IMR-90 (cell line): ENCODE data around the gene AOPEP. TPM values are rescaled to one million over a fixed set of nuclear protein-coding genes. Genes with fewer than 3 reads are reported as not detected.

ENCODE experiments used
- ELK1 ChIP-seq: fragments of 150-350 bp; IDR thresholded peaks from 2 replicates; pipeline ENCODE4 v1.6.1; 2016; ENCODE audit warnings: low read depth, mild to moderate bottlenecking, low read length, moderate library complexity, borderline replicate concordance
- polyA plus RNA-seq, 3 experiments: library from polyadenylated mRNA; depleted of rRNA; stranded (reverse); fragments of >200 nt; gene quantifications; 2 replicates each; pipeline ENCODE4 v1.2.3, GENCODE V29; 2012; ENCODE audit warnings: low replicate concordance in 1 of 3
- total RNA-seq: library from RNA; depleted of rRNA; stranded (reverse); fragments of >200 nt; gene quantifications from 2 replicates; pipeline ENCODE4 v1.2.3, GENCODE V29; 2012

AOPEP gene
- total and polyA plus RNA-seq, 2 of the 4 experiments (the other 2 are of a cell fraction): 34.9 to 38.7 TPM

DNA sequence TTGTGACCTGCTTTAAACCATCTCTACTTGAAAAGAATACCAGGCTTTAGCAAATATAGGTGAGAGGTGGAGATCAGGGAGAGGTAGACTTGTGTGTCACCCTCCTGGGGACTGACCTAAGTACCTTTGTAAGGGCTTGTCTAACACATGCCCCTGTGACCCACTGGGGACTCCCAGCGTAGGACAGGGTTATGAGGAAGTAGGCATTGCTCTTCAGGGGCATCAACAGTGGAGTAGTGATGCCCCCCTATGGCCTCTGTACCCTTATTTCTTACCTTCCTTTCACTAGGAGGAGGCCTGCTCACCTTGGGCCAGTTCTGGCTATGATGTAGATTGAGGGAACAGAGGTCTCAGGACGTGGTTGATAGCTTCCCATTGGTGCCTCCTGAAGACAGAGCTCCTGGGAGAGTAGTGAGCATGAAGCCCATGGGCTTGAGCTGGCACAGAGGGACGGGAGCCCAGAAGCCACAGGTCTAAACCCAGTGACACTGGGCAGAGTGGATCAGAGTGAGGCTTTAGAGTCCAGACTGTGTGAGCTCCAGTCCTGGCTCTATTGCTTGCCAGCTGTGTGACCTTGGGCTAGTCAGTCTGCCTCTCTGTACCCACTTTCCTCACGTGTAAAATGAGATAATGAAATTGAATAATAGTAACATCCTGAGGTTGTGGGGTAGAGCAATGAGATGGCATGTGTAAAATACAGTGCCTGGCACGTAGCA, 191.7 kb downstream of the AOPEP start (continued):
- no peak for TF ChIP-seq ELK1
